Bronchial epithelial cell (primary cell): ENCODE data around the gene ODF4. TPM values are rescaled to one million over a fixed set of nuclear protein-coding genes. Genes with fewer than 3 reads are reported as not detected.

Experiments used
- DNase-seq: peaks from one replicate; pipeline ENCODE4 v3.0.0-alpha.2; 2010; ENCODE audit warnings: low read depth
- FAIRE-seq: peaks from 2 replicates; lab custom pipeline; 2011; peaks lifted over from hg19 to GRCh38; lab: Jason Lieb, UNC
- H3K27me3 ChIP-seq: 2 replicates; pipeline ENCODE4 v1.5.1; 2011; ENCODE audit warnings: low read length; ENCODE audit not compliant: control insufficient read depth, insufficient read depth
- H3K36me3 ChIP-seq: 2 replicates; pipeline ENCODE4 v1.5.1; 2011; ENCODE audit warnings: low read length; ENCODE audit not compliant: control insufficient read depth, insufficient read depth
- H3K4me3 ChIP-seq: 2 replicates; pipeline ENCODE4 v1.5.1; 2011; ENCODE audit warnings: mild to moderate bottlenecking, low read depth, low read length, control low read depth
- CTCF ChIP-seq: IDR thresholded peaks from 2 replicates; pipeline ENCODE4 v1.5.1; 2011; ENCODE audit warnings: mild to moderate bottlenecking, moderate library complexity, low read length, control low read depth, inconsistent platforms; ENCODE audit not compliant: insufficient read depth, severe bottlenecking
- total RNA-seq: library from RNA; depleted of rRNA; stranded (reverse); fragments of >200 nt; gene quantifications from 2 replicates; pipeline ENCODE4 v1.2.1, GENCODE V29; 2014

Gene ODF4
- total RNA-seq, 1 donor from 2014 or later: not detected

GRCh38 chr17:8382880-8383142 lies 43.2 kb downstream of the ODF4 start:
- H3K4me3 ChIP-seq: peak overlapping the region; percentile 55
- no peak for TF ChIP-seq CTCF
- FAIRE-seq (no peak), DNase-seq (no peak)
- H3K27me3 ChIP-seq: no peaks in the 10 kb centered on the region
- H3K36me3 ChIP-seq: peaks cover 17% of the 10 kb centered on the region

GRCh38 chr17:8383143-8383822 lies 43.6 kb downstream of the ODF4 start, which contains the start of gene RPL26:
TSS of gene RPL26 (minus strand) at chr17:8383193. CDS start at chr17:8382310, 883 bp downstream.
- no peaks in the 10 kb centered on the region for H3K27me3 ChIP-seq
- peaks cover 17% of the 10 kb centered on the region for H3K36me3 ChIP-seq
- H3K4me3 ChIP-seq: peak within 1 kb of the TSS; percentile 55
- peak; percentile 77 for TF ChIP-seq CTCF
- peak; percentile 95 for DNase-seq
- FAIRE-seq: no peak

GRCh38 chr17:8384801-8385378 lies 45.2 kb downstream of the ODF4 start:
- Histone ChIP-seq H3K27me3 (no peaks in the 10 kb centered on the region), H3K4me3 (no peak overlapping the region), H3K36me3 (peaks cover 10% of the 10 kb centered on the region)
- DNase-seq (peak; percentile 73), FAIRE-seq (no peak)
- no peak for TF ChIP-seq CTCF

- Histone ChIP-seq H3K4me3 (no peak overlapping the region), H3K27me3 (no peaks in the 10 kb centered on the region), H3K36me3 (no peaks in the 10 kb centered on the region)
- FAIRE-seq (no peak), DNase-seq (no peak)
- TF ChIP-seq CTCF: no peak
These were observed 47.2 kb downstream of the ODF4 start for GRCh38 chr17:8386841-8387240.

GRCh38 chr17:8387914-8388651 lies 48.4 kb downstream of the ODF4 start:
- TF ChIP-seq CTCF: no peak
- Histone ChIP-seq H3K4me3 (no peak overlapping the region), H3K27me3 (no peaks in the 10 kb centered on the region), H3K36me3 (no peaks in the 10 kb centered on the region)
- FAIRE-seq: no peak
- DNase-seq: no peak
